Epithelial cell of proximal tubule (primary cell): ENCODE measurements around the gene EFNA2. TPM values are rescaled to one million over a fixed set of nuclear protein-coding genes. Genes with fewer than 3 reads are reported as not detected.

Experiments
- DNase-seq: peaks from one replicate; pipeline ENCODE4 v3.0.0-alpha.2; 2011; ENCODE audit warnings: low read depth
- H3K4me3 ChIP-seq: 2 replicates; pipeline ENCODE4 v1.5.1; 2011; ENCODE audit warnings: low read depth, mild to moderate bottlenecking, low read length
- CTCF ChIP-seq: conservative IDR thresholded peaks from 2 replicates; pipeline ENCODE4 v1.5.1; 2012; ENCODE audit warnings: low read depth, mild to moderate bottlenecking, low read length
- total RNA-seq: library from RNA; depleted of rRNA; stranded (reverse); fragments of >200 nt; gene quantifications from 2 replicates; pipeline ENCODE4 v1.2.3, GENCODE V29; 2015

The EFNA2 gene
- total RNA-seq, 1 donor from 2014 or later, result 0.23 TPM

GRCh38 chr19:1308718-1309117 is 23.0 kb downstream of the EFNA2 start:
- no peak for TF ChIP-seq CTCF
- no peak for DNase-seq
- no peak overlapping the region for H3K4me3 ChIP-seq

DNA sequence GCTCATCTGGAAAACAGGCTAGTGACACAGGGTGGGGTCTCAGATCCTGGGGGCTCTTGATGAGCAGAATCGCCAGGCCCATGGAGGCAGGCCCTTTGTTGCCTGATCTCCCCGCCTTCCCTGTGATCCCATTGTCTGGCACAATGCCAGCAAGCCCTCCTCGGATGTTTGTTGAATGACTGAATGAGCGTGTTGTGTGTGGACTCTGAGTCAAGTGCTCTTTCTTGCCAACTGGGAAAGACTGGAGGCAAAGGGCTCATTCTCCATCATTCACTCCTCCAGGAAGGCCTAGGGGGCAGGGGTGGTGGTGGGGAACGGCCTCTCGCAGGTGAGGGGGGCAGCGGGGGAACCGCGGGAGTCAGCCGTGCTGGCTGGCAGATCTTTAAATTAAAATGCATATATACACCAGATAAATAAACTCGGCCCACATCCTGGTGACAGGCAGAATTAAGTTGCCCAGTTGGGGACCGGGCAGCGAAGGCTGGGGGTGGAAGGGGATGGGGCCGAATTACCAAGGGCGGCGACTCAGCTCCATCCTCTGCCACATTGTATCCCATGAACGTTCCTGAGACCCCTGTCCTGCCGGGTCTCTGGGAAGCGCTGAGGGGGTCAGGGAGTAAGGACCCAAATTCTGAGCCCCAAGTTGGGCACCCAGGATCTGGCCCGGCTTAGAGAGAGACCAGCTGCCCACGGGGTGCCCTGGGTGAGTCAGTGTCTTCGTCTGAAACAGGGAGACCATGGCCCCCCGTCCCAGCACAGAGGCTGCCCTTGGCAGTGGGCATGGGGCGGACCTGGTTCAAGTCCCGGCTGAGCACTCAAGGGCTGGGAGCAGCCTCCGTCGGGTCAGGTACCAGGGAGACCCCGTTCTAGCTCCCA is 24.5 kb downstream of the EFNA2 start:
- DNase-seq, result no peak
- TF ChIP-seq CTCF, result no peak
- no peak overlapping the region for H3K4me3 ChIP-seq

DNA sequence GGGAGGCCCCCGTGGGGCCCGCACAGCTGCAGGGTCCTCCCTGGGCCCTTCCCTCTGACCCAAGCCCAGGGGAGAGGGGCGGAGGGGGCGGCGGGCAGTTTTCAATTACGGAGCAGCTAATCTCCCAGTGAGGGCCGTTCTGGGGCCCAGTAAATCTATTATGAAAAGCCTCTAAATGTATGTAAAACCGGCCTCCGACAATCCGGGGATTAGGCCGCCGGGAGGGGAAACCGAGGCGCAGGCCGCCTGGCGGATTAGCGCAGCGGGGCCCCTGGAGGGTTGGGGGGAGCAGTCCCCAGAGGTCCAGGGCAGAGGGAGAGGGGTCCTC is 25.1 kb downstream of the EFNA2 start:
- H3K4me3 ChIP-seq, result no peak overlapping the region
- no peak for TF ChIP-seq CTCF
- no peak for DNase-seq

DNA sequence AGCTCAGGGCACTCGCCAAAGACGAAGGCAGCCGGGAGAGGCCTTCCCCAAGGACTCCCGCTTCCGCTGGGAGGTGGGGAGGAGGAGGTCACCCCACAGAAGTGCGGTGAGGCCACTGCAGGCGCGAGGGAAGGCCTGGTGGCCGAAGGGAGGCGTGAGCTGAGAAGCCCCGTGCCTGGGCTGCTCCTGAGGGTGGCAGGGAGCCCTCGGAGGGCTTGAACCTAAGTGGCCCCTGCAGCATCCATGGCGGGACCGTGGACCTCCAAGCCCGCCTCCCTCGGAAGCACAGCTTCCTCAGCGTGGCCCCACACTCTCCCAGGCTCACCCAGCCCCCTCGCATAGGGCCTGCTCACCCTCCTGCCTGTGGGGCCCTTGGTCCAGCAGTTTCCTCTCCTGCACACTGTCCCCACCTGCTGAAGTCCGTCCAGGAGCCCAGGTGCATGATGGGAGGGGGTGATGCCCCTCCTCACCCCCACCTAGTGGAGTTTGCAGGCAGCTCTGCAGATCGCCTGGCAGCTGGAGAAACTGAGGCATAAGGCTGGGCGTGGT is 25.9 kb downstream of the EFNA2 start:
- no peak overlapping the region for H3K4me3 ChIP-seq
- DNase-seq, result no peak
- no peak for TF ChIP-seq CTCF

DNA sequence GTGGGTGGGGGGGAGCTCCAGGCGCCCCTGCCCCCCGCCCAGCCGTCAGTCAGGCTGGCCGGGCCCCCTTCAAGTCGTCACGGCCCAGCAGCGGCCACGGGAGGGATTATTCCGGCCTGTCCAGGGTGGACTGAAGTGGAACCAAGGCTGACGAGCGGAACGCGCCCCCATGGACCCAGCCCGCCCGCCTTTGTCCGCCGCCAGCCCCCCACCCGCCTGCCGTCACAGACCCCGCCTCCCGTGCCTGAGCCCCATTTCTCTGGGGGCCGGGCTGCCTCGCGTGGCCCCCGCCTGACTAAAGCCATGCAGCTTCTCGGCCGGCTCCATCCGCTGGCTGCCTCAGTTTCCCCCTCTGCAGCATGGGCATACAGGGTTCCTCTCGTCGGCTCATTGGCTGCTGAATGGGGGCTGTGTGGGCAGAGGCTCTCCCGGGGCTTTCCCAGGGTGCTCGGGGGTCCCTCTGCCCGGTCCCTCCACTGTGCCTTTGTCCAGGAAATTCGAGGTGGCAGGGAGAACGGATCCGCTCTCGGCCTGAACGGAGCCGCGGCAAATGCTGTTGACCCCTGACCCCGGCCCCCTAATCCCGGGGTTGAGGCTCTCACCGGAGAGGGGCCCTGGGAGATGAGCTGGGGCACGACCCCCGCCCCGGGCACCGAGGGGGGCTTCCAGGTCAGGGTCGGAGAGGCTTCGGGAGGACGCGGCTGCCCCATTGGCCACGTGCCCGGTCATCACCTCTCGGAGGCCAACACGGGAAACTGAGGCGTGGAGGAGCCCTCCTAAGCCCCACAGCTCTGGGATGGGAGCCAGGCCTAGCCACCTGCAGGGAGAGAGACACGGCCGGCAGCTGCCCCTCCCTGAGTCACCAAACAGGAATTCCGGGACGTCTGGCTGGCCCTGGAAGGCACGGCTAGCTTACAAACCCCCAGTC is 27.4 kb downstream of the EFNA2 start:
- no peak overlapping the region for H3K4me3 ChIP-seq
- no peak for TF ChIP-seq CTCF
- no peak for DNase-seq

GRCh38 chr19:1313695-1314613 is 28.3 kb downstream of the EFNA2 start:
- H3K4me3 ChIP-seq, result no peak overlapping the region
- DNase-seq, result no peak
- TF ChIP-seq CTCF, result no peak
